Measurements from ENCODE around the gene PDILT.

The PDILT gene

DNA sequence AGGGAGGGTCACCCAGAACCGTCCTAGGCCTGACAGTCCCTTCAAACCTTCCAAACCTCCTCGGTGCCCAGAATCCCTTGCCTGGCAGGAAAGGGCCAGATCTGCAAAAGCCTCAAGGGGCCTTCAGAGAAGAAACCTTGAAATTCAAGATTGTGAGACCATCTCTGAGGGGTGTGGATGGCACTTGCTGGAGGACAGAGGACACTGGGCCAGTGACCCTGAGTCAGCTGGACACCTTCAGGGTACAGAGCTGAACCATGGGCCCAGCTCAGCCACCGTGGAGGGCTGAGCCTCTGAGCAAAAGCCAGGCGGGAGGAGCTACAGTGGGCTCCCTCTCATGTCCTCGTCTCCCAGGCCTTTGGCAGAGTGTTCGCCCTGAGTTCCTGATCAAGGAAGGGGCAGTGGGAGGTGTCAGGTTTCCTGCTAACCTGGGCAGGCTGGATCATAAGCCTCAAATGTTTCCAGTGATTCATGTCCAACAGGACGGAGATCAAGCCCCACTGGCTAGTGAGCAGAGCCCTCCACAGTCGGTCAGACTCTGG is 3.0 kb downstream of the PDILT start:
- DNase-seq = no peak

DNA sequence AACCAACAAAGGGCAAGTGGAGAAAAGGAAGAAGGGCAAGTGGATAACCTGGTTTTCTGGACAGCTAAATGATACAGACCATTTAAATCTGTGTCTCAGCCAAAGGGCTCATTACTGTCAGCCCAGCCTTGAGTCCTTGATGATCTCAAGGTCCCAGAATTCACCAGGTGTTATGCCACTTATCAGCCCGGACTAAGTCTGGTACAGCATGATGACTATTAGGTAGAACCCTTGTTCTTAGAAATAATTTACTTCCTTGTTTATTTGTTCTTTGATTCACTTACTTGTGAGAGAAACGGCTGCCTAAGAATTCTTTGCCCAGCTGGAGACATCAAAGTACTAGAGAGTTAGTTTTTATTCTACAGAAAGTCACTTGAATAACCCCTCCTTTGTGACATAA is 3.5 kb downstream of the PDILT start:
- no peak for DNase-seq

DNA sequence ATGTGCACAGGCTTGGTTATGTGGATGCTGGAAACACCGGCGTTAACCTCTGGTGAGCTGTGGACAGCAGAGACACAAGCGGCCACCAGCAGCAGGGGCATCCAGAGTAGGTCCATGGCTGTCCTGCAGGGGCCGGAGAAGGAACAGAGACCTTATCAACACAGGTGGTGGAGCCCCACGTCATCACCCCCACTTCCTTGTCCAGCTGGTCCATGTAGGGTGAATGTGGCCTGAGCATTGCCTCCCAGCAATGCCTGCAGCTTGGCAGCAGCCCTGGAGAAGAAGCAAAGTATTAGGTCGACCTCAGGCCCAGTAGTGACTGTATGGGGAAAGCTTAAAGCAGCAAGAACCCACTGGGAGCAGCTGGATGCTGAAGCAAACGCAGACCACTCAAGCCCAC is 5.4 kb downstream of the PDILT start:
- DNase-seq = no peak

DNA sequence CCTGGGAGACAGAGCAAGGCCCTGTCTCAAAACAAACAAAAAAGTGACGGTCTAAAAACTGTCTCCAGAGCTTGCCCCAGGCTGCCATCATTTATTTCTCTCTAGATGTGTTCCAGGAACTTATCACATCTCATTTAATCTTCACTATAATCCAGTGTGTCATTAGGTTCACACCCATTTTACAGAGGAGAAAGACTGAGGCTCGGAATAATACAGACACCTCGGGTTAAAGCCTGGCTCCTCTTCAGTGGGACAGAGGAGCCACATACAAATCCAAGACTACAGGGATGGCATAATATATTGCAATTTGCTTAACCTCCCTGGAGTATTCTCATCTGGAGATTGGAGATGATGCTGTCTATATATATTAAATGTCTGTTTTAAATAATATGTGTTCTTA is 5.9 kb downstream of the PDILT start:
- no peak for DNase-seq

DNA sequence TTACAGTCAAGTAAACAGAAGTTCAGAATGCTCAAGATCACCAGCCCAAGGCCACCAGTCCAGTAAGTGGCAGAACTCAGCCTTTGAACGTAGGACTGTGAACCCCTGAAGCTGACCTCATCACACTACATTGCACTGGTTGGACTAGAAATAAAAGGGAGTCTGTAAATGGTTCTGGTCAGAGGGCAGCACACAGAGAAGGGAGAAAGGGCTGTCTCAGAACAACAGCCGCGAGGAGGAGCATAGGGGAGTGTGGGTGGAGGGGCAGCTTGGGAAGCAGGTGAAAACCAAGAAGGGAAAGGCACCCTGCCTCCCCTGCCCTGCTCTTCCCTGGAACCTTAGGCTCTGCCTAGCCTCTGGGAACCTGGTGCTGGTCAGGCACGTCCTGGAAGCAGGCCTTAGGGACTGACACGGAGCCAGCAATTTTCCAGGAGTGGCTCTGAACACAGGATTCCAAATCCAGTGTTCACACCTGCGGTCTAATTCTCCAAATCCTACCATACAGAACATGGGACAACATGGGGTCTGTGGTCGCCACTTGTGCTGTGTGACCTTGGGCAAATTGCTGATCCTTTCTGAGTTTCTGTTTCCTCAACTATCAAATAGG is 7.0 kb downstream of the PDILT start:
- no peak for DNase-seq

DNA sequence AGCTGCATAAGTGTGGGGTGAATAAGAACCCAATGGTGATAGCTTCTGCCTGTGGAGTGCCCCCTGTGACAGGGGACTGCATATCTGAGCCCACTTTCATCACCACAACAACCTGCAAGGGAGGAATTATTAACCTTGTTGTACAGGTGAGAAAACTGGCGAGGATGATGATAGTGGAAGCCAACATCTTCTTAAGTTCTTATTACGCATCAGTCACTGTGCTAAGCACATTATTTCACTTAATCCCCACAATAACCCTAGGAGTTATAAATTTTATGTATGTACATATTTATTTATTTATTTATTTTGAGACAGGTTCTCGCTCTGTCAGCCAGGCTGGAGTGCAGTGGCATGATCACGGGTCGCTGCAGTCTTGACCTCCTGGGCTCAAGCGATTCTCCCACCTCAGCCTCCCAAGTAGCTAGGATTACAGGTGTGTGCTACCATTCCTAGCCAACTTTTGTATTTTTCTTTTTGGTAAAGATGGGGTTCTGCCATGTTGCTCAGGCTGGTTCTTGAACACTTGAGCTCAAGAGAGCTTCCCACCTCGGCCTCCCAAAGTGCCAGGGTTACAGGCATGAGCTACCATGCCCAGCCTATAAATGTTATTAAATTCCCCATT is 7.6 kb downstream of the PDILT start:
- DNase-seq = no peak

DNA sequence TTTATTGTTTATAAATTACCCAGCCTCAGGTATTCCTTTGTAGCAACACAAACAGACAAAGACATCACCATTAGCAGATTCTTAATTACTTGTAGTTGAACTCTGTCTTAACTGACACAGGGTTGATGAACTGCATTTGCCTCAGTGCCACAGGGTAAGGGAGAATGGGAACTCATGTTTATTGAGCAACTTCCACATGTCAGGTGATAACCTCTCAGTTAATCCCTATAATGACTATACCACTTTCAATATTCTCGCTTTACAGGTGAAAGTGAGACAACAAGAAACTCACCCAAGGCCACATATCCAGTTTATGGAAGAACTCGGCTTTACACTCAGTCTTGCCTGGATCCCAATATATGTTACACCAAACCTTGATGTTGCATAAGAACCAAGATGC is 8.6 kb downstream of the PDILT start:
- DNase-seq = no peak

DNA sequence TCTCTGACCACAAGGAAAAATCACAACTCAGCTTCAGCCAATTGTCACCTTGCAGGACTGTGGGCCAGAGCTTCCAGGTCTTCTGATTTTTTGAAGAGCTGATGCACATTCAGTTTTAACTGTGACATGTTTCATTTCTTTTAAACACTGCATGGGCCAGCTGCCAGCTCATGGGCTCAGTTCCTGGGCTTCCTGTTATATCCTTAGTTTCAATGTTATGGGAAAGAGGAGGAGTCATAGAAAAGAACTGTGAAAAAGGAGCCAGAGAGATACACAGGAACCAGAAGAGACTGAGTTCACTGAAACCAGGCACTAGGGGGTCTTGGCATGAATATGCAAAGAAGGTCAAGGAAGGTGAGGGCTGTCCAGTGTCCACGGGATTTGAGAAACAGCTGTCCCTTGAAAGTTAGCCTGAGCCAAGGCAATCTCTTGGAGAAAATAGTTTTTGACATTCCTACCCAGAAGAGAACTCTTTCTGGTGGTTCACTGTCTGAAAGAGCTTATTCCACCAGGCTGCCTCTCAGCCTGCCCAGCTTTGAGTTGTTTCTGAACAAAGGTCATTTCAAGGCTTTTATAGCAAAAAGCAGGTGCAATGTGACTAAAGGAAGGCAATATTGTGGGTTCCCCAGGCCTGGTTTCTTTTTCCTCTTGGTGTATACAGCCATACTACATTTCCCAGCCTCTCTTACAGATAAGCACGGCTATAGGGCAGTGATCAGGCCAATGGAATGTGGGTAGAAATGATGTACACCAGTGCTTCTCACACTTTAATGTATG is 10.5 kb downstream of the PDILT start:
- DNase-seq = no peak

DNA sequence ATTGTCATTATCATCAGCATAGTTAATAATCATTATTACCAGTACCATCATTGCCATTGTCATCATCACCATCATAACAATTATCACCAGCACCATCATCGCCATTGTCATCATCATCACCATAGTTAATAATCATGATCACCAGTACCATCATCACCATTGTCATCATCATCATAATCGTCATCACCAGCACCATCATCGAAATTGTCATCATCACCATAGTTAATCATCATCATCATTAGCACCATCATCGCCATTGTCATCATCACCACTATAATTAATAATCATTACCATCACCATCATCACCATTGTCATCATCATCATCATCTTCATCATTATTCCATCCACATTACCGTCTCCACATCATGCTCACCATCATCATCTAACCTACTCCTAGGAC is 13.5 kb downstream of the PDILT start:
- DNase-seq = no peak

DNA sequence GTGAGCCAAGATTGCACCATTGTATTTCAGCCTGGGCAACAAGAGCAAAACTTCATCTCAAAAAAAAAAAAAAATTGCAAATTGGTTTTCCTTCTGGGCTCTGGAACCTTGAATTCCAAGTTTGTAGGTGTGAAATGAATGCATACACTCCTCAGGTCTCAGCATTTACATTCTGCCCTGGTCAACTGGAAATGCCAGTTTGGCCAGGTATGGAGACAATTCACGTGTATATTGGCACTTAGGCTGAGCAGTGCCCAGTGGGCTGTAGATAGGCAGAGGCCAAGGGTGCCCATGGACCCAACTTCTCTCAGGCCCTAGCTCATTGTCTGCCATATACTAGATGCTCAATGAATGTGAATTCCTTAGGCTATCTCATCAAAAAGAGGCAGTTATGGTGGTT is 15.7 kb downstream of the PDILT start:
- no peak for DNase-seq

DNA sequence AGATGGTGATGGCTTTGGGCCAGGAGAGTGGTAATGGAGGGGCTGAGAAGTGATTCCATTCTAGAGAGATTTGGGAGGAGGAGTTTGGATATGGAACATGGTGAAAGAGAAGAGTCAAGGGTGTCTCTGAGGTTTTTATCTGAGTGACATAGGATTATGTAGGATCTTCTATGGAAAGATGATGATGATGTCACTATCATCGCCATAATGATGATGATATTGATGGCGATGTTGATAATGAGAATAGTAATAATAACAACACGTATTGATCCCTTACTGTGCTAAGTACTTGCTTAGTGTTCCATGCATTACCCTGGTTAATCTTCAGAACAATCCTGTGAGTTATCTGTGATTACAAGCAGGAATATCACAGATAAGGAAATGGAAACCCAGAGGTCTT is 16.6 kb downstream of the PDILT start:
- no peak for DNase-seq

DNA sequence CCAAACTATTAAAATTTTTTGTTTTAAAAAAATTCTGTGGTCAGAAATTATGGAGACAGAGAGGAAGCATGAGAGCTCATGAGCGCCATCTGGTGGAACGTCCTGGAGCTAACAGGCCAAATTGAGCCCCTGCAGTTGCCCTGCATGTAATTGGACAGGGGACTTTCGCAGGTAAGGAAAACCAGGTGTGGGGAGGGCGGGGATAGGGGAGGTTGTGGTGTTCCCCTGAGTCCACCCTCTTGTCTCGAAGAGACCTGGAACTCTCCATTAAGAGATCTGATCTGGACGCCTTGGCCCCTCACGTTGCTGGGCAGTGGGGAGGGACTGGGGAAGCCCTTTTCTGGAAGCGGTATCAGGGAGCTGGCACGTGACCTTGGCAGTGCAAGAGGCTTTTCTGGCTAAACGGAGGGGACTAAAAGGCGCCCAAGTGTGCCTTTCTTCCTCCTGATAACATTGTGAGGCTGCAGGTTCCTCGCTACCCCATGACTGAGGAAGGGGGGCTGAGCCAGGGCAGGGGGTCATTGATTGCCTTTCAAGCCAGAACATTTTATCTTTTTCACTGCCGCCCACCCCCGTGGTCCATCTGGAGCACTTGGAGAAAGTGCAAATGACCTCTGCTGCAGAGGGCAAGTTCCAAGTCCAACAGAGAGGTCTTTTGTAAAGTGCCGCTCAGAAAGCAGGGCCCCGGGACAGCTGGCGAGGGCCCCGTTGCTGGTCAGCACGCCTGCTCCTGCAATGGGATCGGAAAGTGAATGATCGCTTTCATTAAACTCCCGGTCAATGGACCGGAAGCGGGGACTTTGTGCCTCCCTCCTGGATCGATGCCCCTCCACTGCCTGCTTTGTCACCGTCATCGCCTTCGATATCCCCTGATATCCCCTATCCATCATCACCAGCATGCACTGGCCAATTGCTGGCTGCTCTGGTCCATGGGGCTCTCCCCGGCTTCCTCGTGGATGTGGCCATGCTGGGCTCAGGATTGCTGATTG is 18.4 kb downstream of the PDILT start:
- DNase-seq = peak; percentile 32

DNA sequence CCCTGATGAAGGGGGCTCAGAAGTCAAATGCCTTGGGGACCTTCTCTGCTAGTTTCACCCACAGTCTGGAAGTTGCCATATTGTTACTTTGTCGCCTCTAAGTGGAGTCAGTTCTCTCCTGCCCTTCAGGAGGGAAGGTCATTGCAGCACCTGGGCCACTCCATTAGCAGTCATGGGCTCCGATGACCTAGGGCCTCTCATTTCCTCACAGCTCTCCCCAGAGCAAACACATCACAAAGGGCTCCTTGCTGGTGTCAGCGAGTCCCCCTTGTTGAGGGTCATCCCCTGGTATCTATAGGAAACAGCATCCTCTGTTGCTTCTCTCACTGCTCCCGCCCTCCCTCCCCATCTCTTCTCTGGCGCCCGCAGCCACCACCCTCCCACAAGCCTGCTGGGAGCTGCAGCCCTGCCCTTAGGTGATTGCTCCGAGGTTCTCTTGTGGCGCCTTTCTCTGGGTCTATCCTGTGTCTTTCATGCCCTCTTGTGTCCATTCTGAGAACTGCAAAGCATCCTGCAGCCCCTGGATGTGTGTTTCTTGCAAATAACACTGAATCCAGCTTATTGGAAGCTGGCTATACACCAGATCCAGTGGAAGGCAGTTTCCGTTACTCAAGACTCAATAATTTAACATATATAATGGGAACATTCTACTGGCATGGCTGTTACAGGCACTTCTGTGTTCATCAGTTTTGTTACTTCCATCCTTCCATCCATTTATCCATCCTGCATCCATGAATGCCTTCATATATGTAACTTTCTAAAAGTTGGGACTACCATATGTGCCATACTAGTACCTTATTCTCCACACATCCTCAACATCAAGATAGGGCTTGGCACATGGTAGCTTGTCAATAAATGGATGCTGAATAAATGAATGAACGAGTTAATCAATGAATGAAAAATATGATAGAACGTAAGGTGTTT is 21.2 kb downstream of the PDILT start:
- DNase-seq = peak; percentile 49

DNA sequence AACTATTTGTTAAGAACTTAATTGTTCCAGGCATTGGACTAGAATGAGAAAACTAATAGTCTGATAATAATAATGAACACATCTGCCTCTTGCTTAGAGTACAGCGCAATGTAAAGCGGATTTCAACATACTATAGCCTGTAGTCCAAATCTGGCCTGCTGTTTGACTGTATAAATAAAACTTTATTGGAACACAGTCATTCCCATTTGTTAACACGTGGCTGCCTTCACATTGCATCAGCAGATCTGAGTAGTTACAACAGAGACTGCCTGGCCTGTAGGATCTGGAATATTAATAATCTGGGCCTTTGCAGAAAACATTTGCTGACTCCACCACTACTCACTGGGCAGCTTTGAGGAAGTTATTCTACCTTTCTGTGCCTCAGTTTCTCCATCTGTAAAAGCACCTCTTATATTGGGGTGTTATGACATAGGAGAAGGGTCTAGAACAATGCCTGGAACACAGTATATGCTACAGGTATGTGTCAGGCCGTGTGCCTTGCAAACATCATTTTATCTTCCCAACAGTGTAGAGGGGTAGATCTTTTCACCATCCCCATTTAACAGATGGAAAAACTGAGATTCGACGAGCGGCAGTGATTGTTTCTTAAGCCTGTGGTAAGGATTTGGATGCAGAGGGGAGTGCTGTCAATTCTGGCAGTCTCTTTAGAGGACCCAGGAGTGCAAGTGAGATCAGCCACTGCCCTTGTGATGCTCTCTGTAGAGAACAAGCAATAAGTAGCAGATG is 22.2 kb downstream of the PDILT start:
- DNase-seq = no peak

DNA sequence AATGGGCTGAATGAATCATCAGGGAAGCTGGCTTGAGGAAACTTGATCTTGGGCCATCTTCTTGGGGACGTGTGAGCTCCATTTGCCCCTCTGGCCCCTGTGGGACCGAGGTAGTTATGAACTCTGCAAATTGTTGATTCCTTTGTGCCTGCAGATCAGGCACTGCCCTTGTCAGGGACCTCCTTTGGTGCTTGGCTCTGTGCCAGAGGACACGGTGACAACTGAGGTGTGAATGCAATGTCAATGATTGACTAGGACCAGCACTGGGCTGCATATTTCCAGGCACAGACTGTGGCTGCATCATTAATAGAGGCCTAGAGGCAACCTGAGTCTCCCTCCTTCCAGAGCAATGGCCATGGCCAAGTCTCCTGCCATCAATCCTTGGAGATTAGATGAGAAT is 23.8 kb downstream of the PDILT start:
- no peak for DNase-seq

DNA sequence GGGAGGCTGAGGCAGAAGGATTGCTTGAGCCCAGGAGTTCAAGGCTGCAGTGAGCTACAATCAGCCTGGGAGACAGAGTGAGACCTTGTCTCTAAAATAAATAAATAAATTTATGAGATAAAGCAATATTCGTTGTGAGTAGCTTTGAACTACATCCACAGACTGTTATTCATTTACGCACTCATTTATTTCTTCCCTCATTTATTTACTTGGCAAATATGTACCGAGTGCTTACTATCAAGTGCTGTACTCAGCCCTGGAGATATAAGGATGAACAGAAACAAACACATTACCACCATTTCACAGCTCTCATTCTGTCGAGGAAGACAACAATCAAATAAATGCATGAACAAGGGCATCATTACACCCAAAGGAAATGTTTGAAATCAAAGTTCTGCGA is 27.4 kb downstream of the PDILT start:
- no peak for DNase-seq

DNA sequence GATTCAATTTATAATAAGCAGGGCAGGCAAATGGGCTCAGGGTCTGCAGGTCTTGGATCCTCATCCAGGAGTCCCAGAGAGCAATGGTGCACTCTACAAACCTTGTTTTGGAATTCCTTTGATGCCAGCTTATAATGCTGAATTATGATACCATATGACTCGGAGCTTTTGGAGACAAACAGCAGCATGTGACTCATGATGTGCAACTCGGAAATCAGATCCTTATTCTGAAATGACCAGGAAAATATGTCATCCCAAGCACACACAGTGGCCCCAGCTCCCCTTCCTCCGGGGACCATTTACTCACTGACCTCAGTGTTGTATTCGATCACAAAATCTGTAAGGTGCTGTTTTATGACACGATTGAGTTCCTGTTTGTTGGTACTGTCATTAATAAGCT is 31.8 kb downstream of the PDILT start:
- no peak for DNase-seq

DNA sequence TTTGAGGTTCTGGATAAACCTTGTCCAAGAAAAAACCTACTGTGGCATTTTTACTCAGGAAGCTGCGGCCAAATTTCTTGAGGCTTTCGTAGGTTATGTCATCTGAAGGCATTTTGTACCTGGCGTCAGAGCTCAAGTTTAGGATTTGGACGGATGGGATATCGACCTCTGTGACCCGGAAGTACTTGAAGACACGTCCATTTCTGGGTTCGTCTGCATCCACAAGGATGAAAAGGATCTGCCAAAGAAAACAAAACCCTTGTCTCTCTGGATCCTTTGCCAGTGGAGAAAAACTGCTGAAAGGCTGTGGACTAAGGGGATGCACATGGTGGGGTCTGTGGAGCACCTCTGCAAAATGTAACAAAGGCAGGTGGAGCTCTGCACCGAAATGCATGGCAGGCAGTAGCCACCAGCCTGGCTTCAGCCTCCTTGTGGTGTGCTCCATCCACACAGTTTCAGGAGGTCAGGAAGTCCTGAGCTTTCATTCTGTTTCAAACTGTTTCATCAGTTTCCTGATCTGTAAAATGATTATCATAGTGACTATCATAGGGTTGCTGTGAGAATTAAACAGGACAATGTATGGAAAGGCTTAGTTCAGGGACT is 35.0 kb downstream of the PDILT start:
- no peak for DNase-seq

DNA sequence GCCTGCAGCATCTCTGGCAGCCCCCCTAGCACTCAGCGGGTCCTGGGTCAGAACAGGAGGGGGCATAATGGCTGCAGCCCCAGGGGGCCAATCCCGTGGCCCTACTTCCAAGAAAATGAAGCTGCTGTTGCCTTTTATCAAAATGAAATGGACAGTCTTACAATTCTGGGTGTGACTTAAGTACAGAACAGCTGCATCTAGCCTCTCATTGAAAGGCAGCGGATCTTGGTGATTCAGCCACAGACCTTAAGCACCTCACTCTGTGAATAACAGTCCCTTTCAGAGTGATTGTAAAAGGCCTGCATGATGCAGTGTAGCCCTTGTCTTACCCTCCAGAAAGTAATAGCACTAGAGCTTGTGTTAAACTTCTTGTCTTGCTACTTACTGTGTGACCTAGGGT is 40.5 kb downstream of the PDILT start:
- no peak for DNase-seq

DNA sequence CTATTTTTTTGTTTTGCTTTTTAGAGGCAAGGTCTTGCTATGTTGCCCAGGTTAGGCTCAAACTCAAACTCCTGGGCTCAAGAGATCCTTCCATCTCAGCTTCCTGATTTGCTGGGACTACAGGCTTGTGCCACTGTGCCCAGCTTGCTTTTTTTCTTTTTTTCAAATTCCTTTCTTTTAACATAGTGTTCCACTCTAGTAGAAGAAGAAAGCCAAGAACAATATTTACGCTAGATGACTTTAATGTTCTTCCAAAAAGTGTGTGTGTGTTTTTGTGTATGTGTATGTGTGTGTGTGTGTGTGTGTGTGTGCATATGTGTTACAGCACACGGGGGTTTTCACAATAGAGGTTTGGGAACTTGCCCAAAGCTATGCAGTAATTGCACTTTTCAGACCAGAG is 41.3 kb downstream of the PDILT start:
- no peak for DNase-seq

DNA sequence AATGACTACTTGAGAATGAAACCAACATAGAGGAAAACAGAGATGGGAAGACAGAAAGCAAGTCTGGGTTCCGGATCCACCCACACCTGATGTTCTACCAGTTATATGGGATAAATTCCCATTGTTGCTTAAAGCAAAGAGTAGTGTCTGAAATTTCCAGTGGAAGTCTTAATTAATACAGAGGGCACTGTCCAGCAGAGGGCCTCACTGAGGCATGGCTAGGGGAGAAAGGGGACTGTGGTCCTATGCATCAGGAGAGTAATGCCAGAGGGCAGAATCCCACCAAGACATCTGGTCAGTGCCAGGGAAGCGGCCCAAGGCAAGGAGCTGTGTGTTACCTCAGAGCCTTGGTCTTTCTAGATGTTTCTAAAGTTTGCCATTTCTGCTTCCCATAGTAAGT is 44.5 kb downstream of the PDILT start:
- DNase-seq = no peak

All from fibroblast of upper back skin (primary cell).